Measurements from ENCODE around the gene BCL2L1. TPM values are rescaled to one million over a fixed set of nuclear protein-coding genes. Genes with fewer than 3 reads are reported as not detected.

Gene BCL2L1
- total RNA-seq, 1 experiment from 2014 or later, result 277 TPM

- CTCF ChIA-PET, result interaction anchor here (0.7 kb wide), 1 partner anchor 107 kb away, joined by 4 read pairs; no protein-coding TSS in a partner anchor
- Histone ChIP-seq H4K20me1 (ENCODE audit: low read length) (no peaks in the 10 kb centered on the region), H3K4me2 (ENCODE audit: low read length) (no peak overlapping the region), H3K9me3 (ENCODE audit: low read length) (no peaks in the 10 kb centered on the region), H3K27ac (ENCODE audit: low read length) (no peak overlapping the region), H2AFZ (ENCODE audit: low read length) (no peak overlapping the region), H3K4me3 (ENCODE audit: low read length) (no peak overlapping the region), H3K9me2 (replicated peaks; ENCODE audit: low read length) (no peaks in the 10 kb centered on the region), H3K79me2 (ENCODE audit: low read length) (no peaks in the 10 kb centered on the region), H3K36me3 (ENCODE audit: low read depth, low read length) (no peaks in the 10 kb centered on the region), H3K27me3 (ENCODE audit: low read length) (no peaks in the 10 kb centered on the region), H3K4me1 (ENCODE audit: insufficient read depth, low read length) (peaks cover 4% of the 10 kb centered on the region; the same call in 1 of the 2 replicates), H3F3A (ENCODE audit: low read length, unreplicated experiment) (no peaks in the 10 kb centered on the region), H3K9ac (ENCODE audit: low read length) (no peak overlapping the region)
- BruUV-seq (replicated peaks), result no TSS peak
- POLR2A ChIA-PET (ENCODE audit: unreplicated experiment), result no interaction called here
- intact Hi-C loops (cut with micrococcal nuclease), result no loop called here
- TF ChIP-seq EZH2phosphoT487 (IDR thresholded peaks at IDR 0.05; ENCODE audit: borderline replicate concordance, low read length), result no peak
- TF ChIP-seq EZH2 (IDR thresholded peaks at IDR 0.05; ENCODE audit: low read length, unreplicated experiment), result no peak
- no peak for TF ChIP-seq CTCF (conservative IDR thresholded peaks at IDR 0.05; ENCODE audit: low read depth, low read length)
- ATAC-seq (no peak), DNase-seq (no peak)
These were observed 8.7 kb upstream of the BCL2L1 start for GRCh38 chr20:31731321-31731717.

- ATAC-seq (peak; percentile 64), DNase-seq (peak; percentile 97)
- no peaks in the 10 kb centered on the region for H3K27me3 ChIP-seq (ENCODE audit: low read length)
- H3K4me3 ChIP-seq (ENCODE audit: low read length), result peak overlapping the region; percentile 95
- peak overlapping the region; percentile 96 for H3K9ac ChIP-seq (ENCODE audit: low read length)
- ChIA-PET CTCF (interaction anchor here (0.6 to 2.9 kb wide), 22 partner anchors 8 to 161 kb away, joined by 3 to 134 read pairs (median 5); partner anchors contain the start of gene TPX2), POLR2A (ENCODE audit: unreplicated experiment) (interaction anchor here (0.6 to 3.1 kb wide), 9 partner anchors 10 to 90 kb away, joined by 3 to 33 read pairs (median 4); partner anchors contain the start of gene TPX2)
- no peak for TF ChIP-seq EZH2phosphoT487 (IDR thresholded peaks at IDR 0.05; ENCODE audit: borderline replicate concordance, low read length)
- peak; percentile 93 for TF ChIP-seq CTCF (conservative IDR thresholded peaks at IDR 0.05; ENCODE audit: low read depth, low read length)
- TF ChIP-seq EZH2 (IDR thresholded peaks at IDR 0.05; ENCODE audit: low read length, unreplicated experiment), result no peak
- intact Hi-C loops (cut with micrococcal nuclease), result loop anchor here (1.0 to 5.0 kb wide), 3 partner anchors 27 to 161 kb away; no protein-coding TSS in a partner anchor
- no TSS peak for BruUV-seq (replicated peaks)
- H3K4me1 ChIP-seq (ENCODE audit: insufficient read depth, low read length), result peaks cover 25% of the 10 kb centered on the region
- peak overlapping the region; percentile 98 for H3K4me2 ChIP-seq (ENCODE audit: low read length)
- 0 out of 2 replicates have a peak, but pooled peaks cover 4% of the 10 kb centered on the region for H4K20me1 ChIP-seq (ENCODE audit: low read length)
- H2AFZ ChIP-seq (ENCODE audit: low read length), result peak overlapping the region; percentile 90
- peaks cover 12% of the 10 kb centered on the region for H3F3A ChIP-seq (ENCODE audit: low read length, unreplicated experiment)
- peaks cover 27% of the 10 kb centered on the region for H3K36me3 ChIP-seq (ENCODE audit: low read depth, low read length)
- no peaks in the 10 kb centered on the region for H3K9me2 ChIP-seq (replicated peaks; ENCODE audit: low read length)
- H3K27ac ChIP-seq (ENCODE audit: low read length), result peak overlapping the region; percentile 93
- H3K79me2 ChIP-seq (ENCODE audit: low read length), result peaks cover 49% of the 10 kb centered on the region
- no peaks in the 10 kb centered on the region for H3K9me3 ChIP-seq (ENCODE audit: low read length)
These were observed 831 bp upstream of the BCL2L1 start for GRCh38 chr20:31723319-31724078.

- POLR2A ChIA-PET (ENCODE audit: unreplicated experiment), result interaction anchor here (0.6 to 3.1 kb wide), 9 partner anchors 10 to 84 kb away, joined by 3 to 33 read pairs (median 5); no protein-coding TSS in a partner anchor
- peak overlapping the region; percentile 96 for H3K9ac ChIP-seq (ENCODE audit: low read length)
- DNase-seq (no peak), ATAC-seq (no peak)
- H2AFZ ChIP-seq (ENCODE audit: low read length), result peak overlapping the region; percentile 90
- peaks cover 54% of the 10 kb centered on the region for H3K79me2 ChIP-seq (ENCODE audit: low read length)
- no peaks in the 10 kb centered on the region for H3K9me2 ChIP-seq (replicated peaks; ENCODE audit: low read length)
- peaks cover 12% of the 10 kb centered on the region for H3F3A ChIP-seq (ENCODE audit: low read length, unreplicated experiment)
- peak overlapping the region; percentile 98 for H3K4me2 ChIP-seq (ENCODE audit: low read length)
- no peak for TF ChIP-seq CTCF (conservative IDR thresholded peaks at IDR 0.05; ENCODE audit: low read depth, low read length)
- TF ChIP-seq EZH2phosphoT487 (IDR thresholded peaks at IDR 0.05; ENCODE audit: borderline replicate concordance, low read length), result no peak
- no peak for TF ChIP-seq EZH2 (IDR thresholded peaks at IDR 0.05; ENCODE audit: low read length, unreplicated experiment)
- peak overlapping the region; percentile 95 for H3K4me3 ChIP-seq (ENCODE audit: low read length)
- H3K27ac ChIP-seq (ENCODE audit: low read length), result peak overlapping the region; percentile 93
- BruUV-seq (replicated peaks), result TSS peak; percentile 19
- no peaks in the 10 kb centered on the region for H3K27me3 ChIP-seq (ENCODE audit: low read length)
- CTCF ChIA-PET, result interaction anchor here (0.8 to 2.9 kb wide), 9 partner anchors 10 to 110 kb away, joined by 5 to 134 read pairs (median 11); partner anchors contain the start of gene TPX2
- 0 out of 2 replicates have a peak, but pooled peaks cover 4% of the 10 kb centered on the region for H4K20me1 ChIP-seq (ENCODE audit: low read length)
- peaks cover 29% of the 10 kb centered on the region for H3K36me3 ChIP-seq (ENCODE audit: low read depth, low read length)
- no peaks in the 10 kb centered on the region for H3K9me3 ChIP-seq (ENCODE audit: low read length)
- H3K4me1 ChIP-seq (ENCODE audit: insufficient read depth, low read length), result peaks cover 30% of the 10 kb centered on the region
- intact Hi-C loops (cut with micrococcal nuclease), result loop anchor here (1.0 to 5.0 kb wide), 3 partner anchors 26 to 161 kb away; no protein-coding TSS in a partner anchor
These were observed 326 bp upstream of the BCL2L1 start for GRCh38 chr20:31723069-31723318.

Measured in PC-3 (cell line).